Bronchial epithelial cell (primary cell): ENCODE results near the gene IP6K3. TPM values are rescaled to one million over a fixed set of nuclear protein-coding genes. Genes with fewer than 3 reads are reported as not detected.

Source experiments
- DNase-seq: peaks from one replicate; pipeline ENCODE4 v3.0.0-alpha.2; 2010; ENCODE audit warnings: low read depth
- FAIRE-seq: peaks from 2 replicates; lab custom pipeline; 2011; peaks lifted over from hg19 to GRCh38; lab: Jason Lieb, UNC
- H3K27me3 ChIP-seq: 2 replicates; pipeline ENCODE4 v1.5.1; 2011; ENCODE audit warnings: low read length; ENCODE audit not compliant: control insufficient read depth, insufficient read depth
- H3K36me3 ChIP-seq: 2 replicates; pipeline ENCODE4 v1.5.1; 2011; ENCODE audit warnings: low read length; ENCODE audit not compliant: control insufficient read depth, insufficient read depth
- H3K4me3 ChIP-seq: 2 replicates; pipeline ENCODE4 v1.5.1; 2011; ENCODE audit warnings: mild to moderate bottlenecking, low read depth, low read length, control low read depth
- total RNA-seq: library from RNA; depleted of rRNA; stranded (reverse); fragments of >200 nt; gene quantifications from 2 replicates; pipeline ENCODE4 v1.2.1, GENCODE V29; 2014
- TF ChIP-seq, protein P1 (sequence below): IDR thresholded peaks from 2 replicates; pipeline ENCODE4 v1.5.1; 2011; ENCODE audit warnings: mild to moderate bottlenecking, moderate library complexity, low read length, control low read depth, inconsistent platforms; ENCODE audit not compliant: insufficient read depth, severe bottlenecking

IP6K3 gene
- total RNA-seq, 1 donor from 2014 or later, result under 0.01 TPM

DNA sequence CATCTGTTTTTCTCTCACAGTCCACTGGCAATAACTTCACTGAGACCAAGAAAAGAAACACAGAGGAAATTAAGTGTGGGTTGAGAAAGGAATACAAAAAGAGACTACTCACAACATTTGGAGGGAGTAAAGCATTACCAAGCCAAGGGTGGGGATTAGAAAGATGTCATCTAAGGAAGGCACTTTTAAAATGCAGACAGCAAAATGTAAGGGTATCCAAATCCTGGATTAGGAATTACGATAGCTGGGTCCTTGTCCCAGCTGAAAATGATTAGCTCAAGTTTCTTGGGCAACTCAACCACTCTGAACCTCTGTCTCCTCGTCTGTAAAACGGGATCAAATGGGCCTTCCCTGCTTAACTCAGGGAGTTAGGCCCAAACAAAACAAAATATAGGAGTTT lies 40.0 kb upstream of the IP6K3 start:
- DNase-seq (no peak), FAIRE-seq (no peak)
- Histone ChIP-seq H3K4me3 (no peak overlapping the region), H3K36me3 (peaks cover 18% of the 10 kb centered on the region), H3K27me3 (no peaks in the 10 kb centered on the region)
- TF ChIP-seq, protein P1, sequence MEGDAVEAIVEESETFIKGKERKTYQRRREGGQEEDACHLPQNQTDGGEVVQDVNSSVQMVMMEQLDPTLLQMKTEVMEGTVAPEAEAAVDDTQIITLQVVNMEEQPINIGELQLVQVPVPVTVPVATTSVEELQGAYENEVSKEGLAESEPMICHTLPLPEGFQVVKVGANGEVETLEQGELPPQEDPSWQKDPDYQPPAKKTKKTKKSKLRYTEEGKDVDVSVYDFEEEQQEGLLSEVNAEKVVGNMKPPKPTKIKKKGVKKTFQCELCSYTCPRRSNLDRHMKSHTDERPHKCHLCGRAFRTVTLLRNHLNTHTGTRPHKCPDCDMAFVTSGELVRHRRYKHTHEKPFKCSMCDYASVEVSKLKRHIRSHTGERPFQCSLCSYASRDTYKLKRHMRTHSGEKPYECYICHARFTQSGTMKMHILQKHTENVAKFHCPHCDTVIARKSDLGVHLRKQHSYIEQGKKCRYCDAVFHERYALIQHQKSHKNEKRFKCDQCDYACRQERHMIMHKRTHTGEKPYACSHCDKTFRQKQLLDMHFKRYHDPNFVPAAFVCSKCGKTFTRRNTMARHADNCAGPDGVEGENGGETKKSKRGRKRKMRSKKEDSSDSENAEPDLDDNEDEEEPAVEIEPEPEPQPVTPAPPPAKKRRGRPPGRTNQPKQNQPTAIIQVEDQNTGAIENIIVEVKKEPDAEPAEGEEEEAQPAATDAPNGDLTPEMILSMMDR, result no peak

DNA sequence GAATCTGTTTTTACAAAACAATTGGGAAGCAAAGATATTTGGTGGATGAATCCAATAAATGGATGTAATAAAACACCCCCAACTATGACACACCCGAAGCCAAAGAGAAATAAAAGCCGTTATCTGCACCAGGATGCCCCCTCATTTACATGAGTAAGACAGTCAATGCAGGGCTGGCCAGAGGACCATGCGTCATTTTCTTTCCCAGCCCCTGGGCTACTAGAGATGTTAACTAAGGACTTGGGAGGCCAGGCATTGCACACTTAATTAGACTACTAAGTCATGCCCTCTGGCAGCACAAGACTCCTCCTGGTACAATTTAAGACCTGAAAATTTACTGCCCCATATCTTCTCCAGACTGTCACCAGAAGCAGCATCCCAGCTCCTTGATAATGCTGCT lies 39.1 kb upstream of the IP6K3 start:
- Histone ChIP-seq H3K27me3 (no peaks in the 10 kb centered on the region), H3K36me3 (peaks cover 18% of the 10 kb centered on the region), H3K4me3 (no peak overlapping the region)
- FAIRE-seq (no peak), DNase-seq (no peak)
- TF ChIP-seq, protein P1, result no peak

DNA sequence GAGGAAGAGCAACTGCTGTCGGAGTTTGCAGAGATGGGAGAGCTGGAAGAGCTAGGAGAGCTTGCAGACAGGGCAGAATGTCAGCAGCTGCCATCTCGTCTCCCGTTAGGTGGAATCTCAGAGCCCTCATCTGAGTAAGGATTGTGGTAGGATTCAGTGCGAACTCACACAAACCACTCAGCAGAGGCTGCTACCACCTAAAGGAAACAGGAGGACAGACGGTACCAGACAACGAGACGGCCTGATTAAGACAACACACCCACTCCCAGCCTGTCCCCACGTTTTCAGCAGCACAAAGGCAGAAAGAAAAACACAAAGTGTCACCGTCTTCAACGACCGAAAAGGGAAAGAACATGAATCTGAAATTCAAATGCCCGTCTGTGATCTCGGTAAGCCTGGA lies 38.1 kb upstream of the IP6K3 start:
- DNase-seq (no peak), FAIRE-seq (no peak)
- H3K27me3 ChIP-seq, result no peaks in the 10 kb centered on the region
- TF ChIP-seq, protein P1, result no peak
- H3K4me3 ChIP-seq, result no peak overlapping the region
- peaks cover 27% of the 10 kb centered on the region for H3K36me3 ChIP-seq

DNA sequence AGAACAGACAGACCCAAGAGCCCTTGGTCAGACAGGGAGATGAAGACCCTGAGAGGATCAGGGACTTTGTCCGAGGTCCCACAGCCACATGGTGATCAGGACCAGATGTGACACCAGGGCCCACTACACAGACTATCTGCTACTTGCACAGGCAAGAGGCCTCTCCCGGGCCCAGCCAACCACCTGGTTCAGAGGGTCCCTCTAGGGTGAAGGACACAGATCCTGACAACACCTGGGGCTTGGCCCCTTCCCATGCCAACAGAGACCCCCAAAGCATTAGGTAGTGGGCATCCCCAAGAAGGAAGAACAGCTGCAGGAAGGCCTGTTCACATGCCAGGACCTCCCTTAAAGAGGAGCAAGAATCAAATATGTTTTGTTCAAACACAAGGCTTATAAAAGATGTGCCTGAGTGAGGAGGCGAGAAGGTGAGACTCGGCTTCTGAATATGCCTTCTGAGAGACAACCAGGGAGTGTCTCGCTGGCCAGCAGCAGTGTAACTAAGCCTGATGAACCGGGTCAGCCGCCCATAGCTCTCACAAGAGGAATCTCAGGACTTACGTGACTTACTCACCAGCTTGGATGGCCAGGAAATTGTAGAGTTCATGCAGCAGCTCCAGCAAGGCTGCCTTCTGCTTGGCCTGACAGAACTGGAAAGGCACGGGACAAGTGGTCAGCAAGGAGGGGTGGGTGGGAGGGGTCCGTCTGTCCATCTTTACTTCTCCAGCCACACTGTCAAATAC lies 37.2 kb upstream of the IP6K3 start:
- DNase-seq (no peak), FAIRE-seq (no peak)
- Histone ChIP-seq H3K36me3 (peaks cover 33% of the 10 kb centered on the region), H3K27me3 (no peaks in the 10 kb centered on the region), H3K4me3 (no peak overlapping the region)
- TF ChIP-seq, protein P1, result no peak

DNA sequence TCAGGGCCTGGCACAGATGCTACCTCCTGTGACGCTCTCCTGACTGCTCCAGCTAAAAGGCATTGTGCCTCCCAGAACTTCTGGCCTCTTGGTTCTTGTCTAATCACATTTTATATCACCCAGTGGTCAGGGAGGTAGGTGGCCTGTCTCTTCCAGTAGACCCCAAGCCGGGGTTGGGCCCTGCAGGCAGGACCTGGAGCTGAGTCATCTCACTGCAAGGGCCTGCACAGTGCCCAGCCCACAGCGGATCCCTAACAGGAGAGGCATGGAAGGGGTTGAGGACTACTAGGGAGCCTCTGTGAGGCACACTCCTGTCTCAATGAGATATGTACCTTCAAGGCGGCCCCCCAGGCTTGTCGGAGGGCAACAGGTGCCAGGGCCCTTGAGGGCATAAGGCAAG lies 35.9 kb upstream of the IP6K3 start:
- peaks cover 41% of the 10 kb centered on the region for H3K36me3 ChIP-seq
- FAIRE-seq, result no peak
- no peak for DNase-seq
- no peaks in the 10 kb centered on the region for H3K27me3 ChIP-seq
- H3K4me3 ChIP-seq, result no peak overlapping the region
- TF ChIP-seq, protein P1, result no peak
